Heart left ventricle (tissue), 16 donors: Measurements from ENCODE around the gene TNIK. TPM values are rescaled to one million over a fixed set of nuclear protein-coding genes. Genes with fewer than 3 reads are reported as not detected.

ENCODE experiments used
- ATAC-seq, 4 donors: fragments of 200-7000 bp; cut with Tn5 transposase; one replicate each; pipeline ENCODE4 v1.9.1; 2020 to 2022; ENCODE audit warnings: moderate library complexity in 4 of 4, mild to moderate bottlenecking in 3 of 4, moderate number of reproducible peaks in 1 of 4
- DNase-seq, 5 donors: peaks; one replicate each; pipeline ENCODE4 v3.0.0-alpha.2; 2020
- H3K27ac ChIP-seq, 12 donors: fragments of 200-600 bp; sonication (generic) in 4 of 12; one replicate each; pipeline versions ENCODE4 v1.5.0 to v1.8.0; 2016 to 2022; ENCODE audit warnings: mild to moderate bottlenecking in 2 of 12
- H3K27me3 ChIP-seq, 9 donors: fragments of 200-600 bp; sonication (generic) in 2 of 9; one replicate each; pipeline versions ENCODE4 v1.5.1 to v1.8.0; 2016 to 2022; ENCODE audit warnings: mild to moderate bottlenecking in 3 of 9
- H3K36me3 ChIP-seq, 9 donors: fragments of 200-600 bp; sonication (generic) in 2 of 9; one replicate each; pipeline versions ENCODE4 v1.5.0 to v1.8.0; 2018 to 2022; ENCODE audit warnings: mild to moderate bottlenecking in 2 of 9
- H3K4me1 ChIP-seq, 12 donors: fragments of 200-600 bp; sonication (generic) in 4 of 12; one replicate each; pipeline versions ENCODE4 v1.5.0 to v1.8.0; 2016 to 2022; ENCODE audit warnings: mild to moderate bottlenecking in 3 of 12
- H3K4me3 ChIP-seq, 12 donors: fragments of 200-600 bp; sonication (generic) in 4 of 12; one replicate each; pipeline versions ENCODE4 v1.5.0 to v1.8.0; 2017 to 2022; ENCODE audit warnings: mild to moderate bottlenecking in 9 of 12, moderate library complexity in 4 of 12
- H3K9me3 ChIP-seq, 12 donors: fragments of 200-600 bp; sonication (generic) in 4 of 12; one replicate each; pipeline versions ENCODE4 v1.5.0 to v1.8.0; 2016 to 2022; ENCODE audit warnings: mild to moderate bottlenecking in 1 of 12
- CTCF ChIP-seq, 12 donors: fragments of 200-600 bp; sonication (generic) in 4 of 12; IDR thresholded peaks; one replicate each; pipeline versions ENCODE4 v1.5.0 to v1.8.0; 2018 to 2022; ENCODE audit warnings: antibody characterized with exemption in 12 of 12, mild to moderate bottlenecking in 5 of 12
- POLR2A ChIP-seq, 2 donors: fragments of 450-650 bp; IDR thresholded peaks; one replicate each; pipeline ENCODE4 v1.6.1; 2017; ENCODE audit warnings: antibody characterized with exemption in 2 of 2, mild to moderate bottlenecking in 2 of 2, moderate library complexity in 2 of 2
- WGBS, 4 donors: extraction: QIAGEN DNeasy Blood & Tissue Kit in 2 of 4; methylation state at CpG; one replicate each; pipeline versions ENCODE4 v1.1.5 to v1.1.7; 2013 to 2018; 5-methylcytosine and 5-hydroxymethylcytosine counted together
- intact Hi-C, 10 donors: fragments of 100-400 bp; cut with DNase I; formaldehyde crosslinking; loops; one replicate each; pipeline versions ENCODE4 v1.11.1 to v1.14.2; 2022
- polyA plus RNA-seq, 2 donors: library from polyadenylated mRNA; stranded (reverse); fragments of 200-250 nt; gene quantifications; one replicate each; pipeline ENCODE4 v1.2.3, GENCODE V29; 2013
- total RNA-seq, 9 donors: library from RNA; depleted of rRNA in 2 of 9; stranded (reverse); fragments of >200 nt in 2 of 9; fragmentation: NEBNext Ultra II Directional in 3 of 9; extraction: Animal tissue kit (Norgen Biotek cat#: 25700) in 3 of 9; gene quantifications; one replicate each; pipeline versions ENCODE4 v1.1.0 to v1.2.4, GENCODE V29; 2016 to 2023
- donor health status: ischemic (EF 13 %, LVEDD 7.1; RV severe dilation, severe dysfunction).
- donor health status: healthy with polysubstance abuse.
- donor health status: DM: no; HTN: yes; CAD: no.
- donor health status: DM: no; HTN: no; CAD: no.
- donor health status: ischemic (EF 25% LVEDD 6.9; RV normal size, moderate dysfunction).
- donor health status: ischemic (EF 25% LVEDD 5.7; RV mildly dilated, moderate dysfunction).
- donor health status: healthy.
- donor health status: DM: yes; HTN: yes; CAD: no.
- donor health status: ischemic (EF 35%, LVEDD 5.7; RV mildly dilated, moderate dysfunction).
- donor health status: nonischemic (EF 11% LVEDD 7.7; RV severe dilation, severe dysfunction).
- donor health status: DM: yes; HTN: yes; CAD: no.
- donor health status: PGD.
- donor health status: ischemic (EF 29% LVEDD 5.4; RV normal size, mild dysfunction).
- donor health status: nonischemic (EF 23%, LVEDD 6.1; RV moderate dilation, normal function).

The TNIK gene
- total and polyA plus RNA-seq, 11 donors: 12.3 to 51.6 (median 32.4) TPM

- Histone ChIP-seq H3K27ac (no peak overlapping the region), H3K4me1 (peaks cover 0 to 44% (median 11%) of the 10 kb centered on the region in 12 donors), H3K9me3 (no peaks in the 10 kb centered on the region), H3K4me3 (no peak overlapping the region), H3K36me3 (no peaks in the 10 kb centered on the region), H3K27me3 (no peaks in the 10 kb centered on the region)
- no peak for TF ChIP-seq CTCF (IDR thresholded peaks at IDR 0.05)
- no peak for TF ChIP-seq POLR2A (IDR thresholded peaks at IDR 0.05)
- intact Hi-C loops: loop anchor here in 8 of 10 donors (10.0 kb wide), 5 partner anchors 62 to 382 kb away; partner anchors contain the start of gene TNIK (in 2 of the 8)
- peak in 1 of 4 donors; percentile 40 for ATAC-seq
- no peak for DNase-seq
- 37 to 42% (median 40%) methylated on average over 4 of the region's 4 CpGs for WGBS, 4 donors
These were observed 277.2 kb downstream of the TNIK start for GRCh38 chr3:171183042-171183441.

GRCh38 chr3:171181907-171182690 lies 278.1 kb downstream of the TNIK start:
- intact Hi-C loops: loop anchor here in 8 of 10 donors (10.0 kb wide), 5 partner anchors 63 to 383 kb away; partner anchors contain the start of gene TNIK (in 2 of the 8)
- H3K27ac ChIP-seq: no peak overlapping the region
- DNase-seq (no peak), ATAC-seq (no peak)
- no peak overlapping the region for H3K4me3 ChIP-seq
- H3K4me1 ChIP-seq: peaks cover 0 to 35% (median 9%) of the 10 kb centered on the region in 12 donors
- H3K36me3 ChIP-seq: no peaks in the 10 kb centered on the region
- H3K27me3 ChIP-seq: no peaks in the 10 kb centered on the region
- no peaks in the 10 kb centered on the region for H3K9me3 ChIP-seq
- TF ChIP-seq POLR2A (IDR thresholded peaks at IDR 0.05) (no peak), CTCF (IDR thresholded peaks at IDR 0.05) (no peak)
- WGBS, 4 donors: 85 to 87% (median 86%) methylated on average over 4 of the region's 4 CpGs

- H3K27ac ChIP-seq: no peak overlapping the region
- H3K36me3 ChIP-seq: no peaks in the 10 kb centered on the region
- H3K27me3 ChIP-seq: no peaks in the 10 kb centered on the region
- no peaks in the 10 kb centered on the region for H3K9me3 ChIP-seq
- DNase-seq (no peak), ATAC-seq (no peak)
- H3K4me3 ChIP-seq: no peak overlapping the region
- TF ChIP-seq POLR2A (IDR thresholded peaks at IDR 0.05) (no peak), CTCF (IDR thresholded peaks at IDR 0.05) (no peak)
- H3K4me1 ChIP-seq: peaks cover 0 to 39% (median 17%) of the 10 kb centered on the region in 12 donors
- intact Hi-C loops: loop anchor here in 2 of 10 donors (5.0 to 10.0 kb wide), 3 partner anchors 106 to 279 kb away; no protein-coding TSS in a partner anchor
These were observed 281.5 kb downstream of the TNIK start for GRCh38 chr3:171178714-171179113.

GRCh38 chr3:171177553-171177952 lies 282.7 kb downstream of the TNIK start:
- Histone ChIP-seq H3K4me3 (no peak overlapping the region), H3K9me3 (no peaks in the 10 kb centered on the region), H3K36me3 (no peaks in the 10 kb centered on the region), H3K4me1 (peaks cover 0 to 37% (median 15%) of the 10 kb centered on the region in 12 donors), H3K27me3 (no peaks in the 10 kb centered on the region), H3K27ac (no peak overlapping the region)
- intact Hi-C loops: loop anchor here in 2 of 10 donors (5.0 to 10.0 kb wide), 3 partner anchors 107 to 280 kb away; no protein-coding TSS in a partner anchor
- ATAC-seq: no peak
- WGBS, 4 donors: 75 to 88% (median 83%) methylated on average over 2 of the region's 2 CpGs
- DNase-seq: no peak
- TF ChIP-seq CTCF (IDR thresholded peaks at IDR 0.05) (no peak), POLR2A (IDR thresholded peaks at IDR 0.05) (no peak)
